PC-9 (cell line): Measurements from ENCODE around the gene FAM174C. TPM values are rescaled to one million over a fixed set of nuclear protein-coding genes. Genes with fewer than 3 reads are reported as not detected.

Experiments used
- BruUV-seq: library from RNA; stranded (reverse); fragments of 400-500 nt; replicated peaks from 2 replicates; lab custom pipeline; 2021; lab: Mats Ljungman, UMichigan
- CTCF ChIA-PET: fragments of 300-600 bp; sonication (Branson Sonifier 250); formaldehyde crosslinking; loops from one replicate; lab custom pipeline; 2022; ENCODE audit warnings: antibody characterized with exemption; lab: Charles Lee
- POLR2A ChIA-PET: fragments of 300-600 bp; sonication (Branson Sonifier 250); formaldehyde crosslinking; loops from one replicate; lab custom pipeline; 2022; ENCODE audit warnings: antibody characterized with exemption; ENCODE audit not compliant: unreplicated experiment; lab: Charles Lee
- DNase-seq, 2 experiments: peaks; one replicate each; pipeline versions ENCODE4 v3.0.0 to v3.0.0-alpha.2; 2015 to 2022; ENCODE audit warnings: mixed read lengths in 1 of 2
- H2AFZ ChIP-seq: fragments of 200-600 bp; sonication (generic); 2 replicates; pipeline ENCODE4 v1.8.1; 2017; ENCODE audit warnings: antibody characterized with exemption
- H3F3A ChIP-seq: fragments of 200-600 bp; sonication (generic); 2 replicates; pipeline ENCODE4 v1.8.1; 2017; ENCODE audit warnings: antibody characterized with exemption, mild to moderate bottlenecking, low read depth; ENCODE audit not compliant: insufficient read depth
- H3K27ac ChIP-seq: fragments of 200-600 bp; sonication (generic); 2 replicates; pipeline ENCODE4 v1.6.1; 2016; ENCODE audit warnings: mixed run types
- H3K27me3 ChIP-seq: fragments of 200-600 bp; sonication (generic); 2 replicates; pipeline ENCODE4 v1.6.1; 2016; ENCODE audit warnings: low read depth, mixed run types; ENCODE audit not compliant: insufficient read depth
- H3K36me3 ChIP-seq: fragments of 200-600 bp; sonication (generic); 2 replicates; pipeline ENCODE4 v1.6.1; 2016; ENCODE audit warnings: low read depth, mixed run types
- H3K4me1 ChIP-seq: fragments of 200-600 bp; sonication (generic); replicated peaks from 2 replicates; pipeline ENCODE4 v1.6.1; 2016; ENCODE audit warnings: mixed run types; ENCODE audit not compliant: insufficient read depth
- H3K4me2 ChIP-seq: fragments of 200-600 bp; sonication (generic); 2 replicates; pipeline ENCODE4 v1.6.1; 2017; ENCODE audit warnings: mixed run types
- H3K4me3 ChIP-seq: fragments of 200-600 bp; sonication (generic); 2 replicates; pipeline ENCODE4 v1.6.1; 2016; ENCODE audit warnings: mixed run types
- H3K79me2 ChIP-seq: fragments of 200-600 bp; sonication (generic); 2 replicates; pipeline ENCODE4 v1.6.1; 2017; ENCODE audit warnings: low read depth, mixed run types
- H3K9me2 ChIP-seq: fragments of 200-600 bp; sonication (generic); 2 replicates; pipeline ENCODE4 v1.8.1; 2017; ENCODE audit warnings: mild to moderate bottlenecking; ENCODE audit not compliant: insufficient read depth
- H3K9me3 ChIP-seq: fragments of 200-600 bp; sonication (generic); 2 replicates; pipeline ENCODE4 v1.8.1; 2016; ENCODE audit warnings: low read depth; ENCODE audit not compliant: insufficient read depth
- H4K20me1 ChIP-seq: fragments of 200-600 bp; sonication (generic); 2 replicates; pipeline ENCODE4 v1.8.1; 2017; ENCODE audit not compliant: insufficient read depth
- CTCF ChIP-seq: fragments of 200-600 bp; sonication (generic); conservative IDR thresholded peaks from 2 replicates; pipeline ENCODE4 v1.6.1; 2017; ENCODE audit warnings: mixed run types, antibody characterized with exemption, mild to moderate bottlenecking, moderate library complexity
- EZH2 ChIP-seq: fragments of 200-600 bp; sonication (generic); IDR thresholded peaks from 2 replicates; pipeline ENCODE4 v1.8.0; 2017; ENCODE audit warnings: antibody characterized with exemption, low read depth
- intact Hi-C: fragments of 100-400 bp; cut with micrococcal nuclease; formaldehyde crosslinking; loops from one replicate; pipeline ENCODE4 v1.10.0; 2022; ENCODE audit not compliant: unreplicated experiment
- total RNA-seq: library from RNA; stranded (reverse); gene quantifications from 2 replicates; pipeline ENCODE4 v1.2.3, GENCODE V29; 2021

The FAM174C gene
- total RNA-seq, 1 experiment from 2014 or later: 51.8 TPM

- no peaks in the 10 kb centered on the region for H3K27me3 ChIP-seq
- H3K4me3 ChIP-seq: peak overlapping the region; percentile 54; the same call in 1 of the 2 replicates
- H3K36me3 ChIP-seq: no peaks in the 10 kb centered on the region
- H3F3A ChIP-seq: peaks cover under 1% of the 10 kb centered on the region; the same call in 1 of the 2 replicates
- H3K4me1 ChIP-seq: peaks cover 2% of the 10 kb centered on the region; the same call in 1 of the 2 replicates
- H3K9me3 ChIP-seq: no peaks in the 10 kb centered on the region
- no peak overlapping the region for H3K27ac ChIP-seq
- no TSS peak for BruUV-seq
- intact Hi-C loops: no loop called here
- no peaks in the 10 kb centered on the region for H3K9me2 ChIP-seq
- CTCF ChIA-PET: interaction anchor here (0.7 kb wide), 1 partner anchor 795 kb away, joined by 3 read pairs; no protein-coding TSS in a partner anchor
- no peak for DNase-seq
- TF ChIP-seq CTCF: no peak
- TF ChIP-seq EZH2: no peak
- peak overlapping the region; percentile 81 for H3K4me2 ChIP-seq
- POLR2A ChIA-PET: no interaction called here
- peak overlapping the region; percentile 72; the same call in 1 of the 2 replicates for H2AFZ ChIP-seq
- no peaks in the 10 kb centered on the region for H4K20me1 ChIP-seq
- no peaks in the 10 kb centered on the region for H3K79me2 ChIP-seq
These were observed 50.4 kb downstream of the FAM174C start for GRCh38 chr19:1325568-1326294.

GRCh38 chr19:1327125-1327524, 51.8 kb downstream of the FAM174C start:
- TF ChIP-seq EZH2 (no peak), CTCF (no peak)
- no peaks in the 10 kb centered on the region for H4K20me1 ChIP-seq
- BruUV-seq: no TSS peak

More at GRCh38 chr19:1327125-1327524, 51.8 kb downstream of the FAM174C start:
- no peak for DNase-seq
- H2AFZ ChIP-seq: no peak overlapping the region
- no peaks in the 10 kb centered on the region for H3K79me2 ChIP-seq
- H3K36me3 ChIP-seq: no peaks in the 10 kb centered on the region
- H3K4me2 ChIP-seq: no peak overlapping the region
- H3K4me3 ChIP-seq: no peak overlapping the region
- no peaks in the 10 kb centered on the region for H3F3A ChIP-seq
- H3K4me1 ChIP-seq: no peaks in the 10 kb centered on the region
- intact Hi-C loops: no loop called here
- H3K27ac ChIP-seq: no peak overlapping the region
- no peaks in the 10 kb centered on the region for H3K27me3 ChIP-seq
- ChIA-PET POLR2A (no interaction called here), CTCF (no interaction called here)
- H3K9me3 ChIP-seq: no peaks in the 10 kb centered on the region
- no peaks in the 10 kb centered on the region for H3K9me2 ChIP-seq

Other genes with a start within 250 kb of the FAM174C start
- gene CNN2, start 248.9 kb upstream of the FAM174C start, total RNA-seq: 168 and 206 TPM in 2 replicates
- gene ABCA7, start 235.4 kb upstream of the FAM174C start, total RNA-seq: 29.9 and 32.0 TPM in 2 replicates
- 20.2 and 20.6 TPM in 2 replicates for gene ARHGAP45, start 208.4 kb upstream of the FAM174C start, total RNA-seq
- 180 and 237 TPM in 2 replicates for gene POLR2E, start 180.2 kb upstream of the FAM174C start, total RNA-seq
- 465 and 489 TPM in 2 replicates for gene GPX4, start 171.5 kb upstream of the FAM174C start, total RNA-seq
- gene SBNO2, start 101.3 kb upstream of the FAM174C start, total RNA-seq: 75.6 and 82.4 TPM in 2 replicates
- 53.0 and 59.5 TPM in 2 replicates for gene STK11, start 69.8 kb upstream of the FAM174C start, total RNA-seq
- gene CBARP, start 37.5 kb upstream of the FAM174C start, total RNA-seq: 1.8 and 1.9 TPM in 2 replicates
- gene ATP5F1D, start 33.8 kb upstream of the FAM174C start, total RNA-seq: 157 and 214 TPM in 2 replicates
- 61.4 and 92.0 TPM in 2 replicates for gene MIDN, start 26.9 kb upstream of the FAM174C start, total RNA-seq
- 86.9 and 143 TPM in 2 replicates for gene CIRBP, start 6.2 kb upstream of the FAM174C start, total RNA-seq
- gene EFNA2, start 10.3 kb downstream of the FAM174C start, total RNA-seq: 1.6 TPM in 1 of 2 replicates, not detected in the other
- gene NDUFS7, start 108.4 kb downstream of the FAM174C start, total RNA-seq: 67.5 and 83.5 TPM in 2 replicates
- gene GAMT, start 126.0 kb downstream of the FAM174C start, total RNA-seq: 27.3 and 30.9 TPM in 2 replicates
- 122 and 144 TPM in 2 replicates for gene DAZAP1, start 132.1 kb downstream of the FAM174C start, total RNA-seq
- gene RPS15, start 162.9 kb downstream of the FAM174C start, total RNA-seq: 967 and 1,004 TPM in 2 replicates
- gene APC2, start 174.6 kb downstream of the FAM174C start, total RNA-seq: 1.6 and 2.7 TPM in 2 replicates
- gene C19orf25, start 203.7 kb downstream of the FAM174C start, total RNA-seq: 28.0 and 31.2 TPM in 2 replicates
- 18.6 and 27.3 TPM in 2 replicates for gene PCSK4, start 214.8 kb downstream of the FAM174C start, total RNA-seq
- 34.3 and 39.5 TPM in 2 replicates for gene REEP6, start 215.7 kb downstream of the FAM174C start, total RNA-seq
- 13.6 and 14.6 TPM in 2 replicates for gene ADAMTSL5, start 237.5 kb downstream of the FAM174C start, total RNA-seq
- not detected in 2 replicates for gene PLK5, start 248.5 kb downstream of the FAM174C start, total RNA-seq